A549 (cell line): Measurements from ENCODE around the gene ZEB1.

Source experiments
- CBX2 ChIP-seq: fragments of 200-600 bp; sonication (generic); IDR thresholded peaks from 2 replicates; pipeline ENCODE4 v1.6.1; 2016; ENCODE audit warnings: low read depth, mild to moderate bottlenecking, borderline replicate concordance
- CTCF ChIP-seq: fragments of >200 bp; sonication (Bioruptor Twin); formaldehyde crosslinking; IDR thresholded peaks from 3 replicates; pipeline ENCODE4 v1.5.1; 2016
- MAFK ChIP-seq: fragments of 450-650 bp; IDR thresholded peaks from 2 replicates; pipeline ENCODE4 v1.6.1; 2014; ENCODE audit not compliant: partially characterized antibody
- NFE2L2 ChIP-seq: fragments of 150-350 bp; conservative IDR thresholded peaks from 2 replicates; pipeline ENCODE4 v1.6.1; 2014; ENCODE audit warnings: low read length
- POLR2A ChIP-seq: IDR thresholded peaks from 2 replicates; pipeline ENCODE4 v1.6.1; 2012; ENCODE audit warnings: mild to moderate bottlenecking, low read length

GRCh38 chr10:31317171-31317570 is 1.8 kb upstream of the ZEB1 start:
- TF ChIP-seq NFE2L2 (no peak), MAFK (no peak), CTCF (no peak), CBX2 (no peak), POLR2A (no peak)
